COLO668 (cell line): ENCODE measurements around the gene MAT2B.

Experiments used
- DNase-seq: peaks from one replicate; lab custom pipeline; 2025; ENCODE audit not compliant: unreplicated experiment; lab: John Stamatoyannopoulos, UW

The MAT2B gene

DNA sequence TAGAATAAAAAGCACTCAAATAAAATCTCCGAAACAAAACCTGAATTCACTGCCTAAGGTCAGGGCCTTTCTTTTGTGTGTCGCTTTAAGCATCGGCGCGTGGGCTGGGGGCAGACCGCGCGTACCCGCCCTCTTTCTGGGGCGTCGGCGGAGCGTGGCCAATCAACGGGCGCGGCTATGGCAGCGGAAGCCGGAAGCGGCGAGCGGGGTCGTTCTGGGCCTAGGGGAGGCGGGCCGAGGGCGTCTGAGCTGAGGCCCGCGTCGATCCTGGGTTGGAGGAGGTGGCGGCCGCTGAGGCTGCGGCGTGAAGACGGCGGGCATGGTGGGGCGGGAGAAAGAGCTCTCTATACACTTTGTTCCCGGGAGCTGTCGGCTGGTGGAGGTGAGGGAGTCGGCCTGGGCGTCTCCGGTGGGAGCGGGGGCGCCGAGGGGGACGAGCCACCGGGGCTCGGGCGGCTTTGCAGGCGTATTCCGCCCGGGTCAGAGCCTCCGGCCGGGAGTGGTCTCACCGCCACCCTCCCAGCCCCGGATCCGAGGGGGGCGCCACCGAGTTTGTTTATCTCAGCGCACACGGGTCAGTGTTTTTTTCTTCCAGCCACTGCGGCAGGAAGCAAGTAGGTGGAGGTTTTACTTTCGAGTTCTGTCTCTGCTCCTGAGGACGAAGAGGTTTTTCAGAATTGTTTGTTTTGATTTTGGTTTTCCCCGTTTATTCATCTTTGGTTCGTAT lies at the start of gene MAT2B:
Gene MAT2B, plus strand, starts transcription at position 252 of the 727 bp plus-strand sequence. Its CDS starts 68 bp downstream, at position 320.
- DNase-seq, result peak; percentile 89

DNA sequence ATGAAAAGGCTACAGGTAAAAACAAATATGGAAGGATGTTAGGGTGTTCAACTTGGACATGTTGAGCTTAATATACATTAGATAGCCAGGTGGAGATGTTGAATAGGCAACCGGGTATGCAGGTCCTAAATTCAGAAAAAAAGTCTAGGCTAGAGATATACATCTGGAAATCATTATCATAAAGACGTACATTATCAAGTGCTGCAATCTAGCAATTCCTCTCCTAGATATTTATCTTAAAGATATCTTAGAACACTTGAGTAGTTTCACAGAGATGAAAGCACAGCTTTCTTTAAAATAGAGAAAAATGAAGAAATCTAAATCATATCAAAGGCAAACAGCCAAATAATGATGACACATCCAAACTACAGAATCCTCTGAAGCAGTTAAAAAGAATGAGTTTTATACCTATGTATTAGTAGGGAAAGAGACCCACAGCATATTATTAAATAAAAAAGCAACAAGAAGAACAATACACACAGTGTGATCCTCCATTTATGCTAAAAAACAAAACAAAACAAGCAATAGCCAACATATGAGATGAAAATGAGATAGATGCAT lies 49.3 kb upstream of the MAT2B start:
- DNase-seq, result no peak

DNA sequence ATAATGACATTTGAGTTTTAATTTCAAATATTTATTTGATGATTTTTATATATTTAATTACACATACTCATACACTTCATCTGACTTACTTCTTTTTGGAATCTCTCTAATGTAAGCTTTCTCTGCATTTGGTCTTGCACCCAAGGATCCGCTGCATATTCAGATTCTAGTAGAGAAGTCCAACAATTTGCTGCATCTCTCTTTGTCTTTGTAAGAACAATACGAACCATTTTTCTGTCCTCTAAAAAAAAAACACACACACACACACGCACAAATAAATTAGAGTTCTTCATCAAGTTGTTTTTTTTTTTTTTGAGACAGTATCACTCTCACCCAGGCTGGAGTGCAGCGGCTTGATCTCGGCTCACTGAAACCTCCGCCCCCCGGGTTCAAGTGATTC lies 48.6 kb upstream of the MAT2B start:
- no peak for DNase-seq

DNA sequence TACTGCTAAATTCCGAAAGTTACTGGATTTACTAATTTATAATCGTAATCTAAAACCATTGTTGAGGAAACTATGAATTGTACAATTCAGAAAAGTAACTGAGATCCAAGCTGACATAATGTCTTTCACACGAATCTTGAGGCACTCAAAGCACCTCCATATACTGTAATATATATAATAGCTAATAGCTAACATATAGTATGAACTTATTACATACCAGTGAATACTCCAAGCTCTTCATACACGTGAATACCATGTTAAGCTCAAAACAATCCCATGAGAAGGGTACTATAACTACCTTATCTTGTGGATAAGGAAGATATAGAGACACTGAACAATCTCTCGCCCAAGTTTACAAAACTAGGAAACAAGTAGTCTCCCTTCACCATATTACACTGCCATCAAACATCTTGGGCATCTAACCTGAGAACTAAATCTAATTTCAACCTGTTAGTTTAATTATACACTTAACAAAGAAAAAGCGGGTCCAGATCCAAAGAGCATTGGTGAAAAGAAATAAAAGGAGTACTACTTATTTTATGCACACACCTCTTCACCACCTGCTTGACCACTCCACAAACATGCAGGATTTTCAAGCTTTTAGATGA lies 46.5 kb upstream of the MAT2B start:
- DNase-seq, result no peak

DNA sequence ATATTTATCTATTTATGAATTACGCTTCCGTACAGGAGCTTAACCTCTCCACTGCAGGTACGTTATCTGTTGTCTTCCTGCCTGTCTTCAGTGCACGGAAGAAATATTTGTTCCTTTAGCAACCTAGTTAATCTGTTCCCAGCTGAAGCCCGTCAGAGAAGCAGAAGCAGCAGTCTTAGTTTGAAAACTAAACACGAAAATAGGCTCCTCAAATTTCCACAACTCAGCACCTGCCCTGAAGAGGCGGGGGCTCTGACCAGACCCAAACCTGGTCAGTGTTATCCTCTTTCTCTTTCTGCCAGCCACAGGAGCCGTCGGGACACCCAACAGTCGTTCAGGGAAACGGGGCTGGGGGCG lies 46.0 kb upstream of the MAT2B start:
- no peak for DNase-seq

DNA sequence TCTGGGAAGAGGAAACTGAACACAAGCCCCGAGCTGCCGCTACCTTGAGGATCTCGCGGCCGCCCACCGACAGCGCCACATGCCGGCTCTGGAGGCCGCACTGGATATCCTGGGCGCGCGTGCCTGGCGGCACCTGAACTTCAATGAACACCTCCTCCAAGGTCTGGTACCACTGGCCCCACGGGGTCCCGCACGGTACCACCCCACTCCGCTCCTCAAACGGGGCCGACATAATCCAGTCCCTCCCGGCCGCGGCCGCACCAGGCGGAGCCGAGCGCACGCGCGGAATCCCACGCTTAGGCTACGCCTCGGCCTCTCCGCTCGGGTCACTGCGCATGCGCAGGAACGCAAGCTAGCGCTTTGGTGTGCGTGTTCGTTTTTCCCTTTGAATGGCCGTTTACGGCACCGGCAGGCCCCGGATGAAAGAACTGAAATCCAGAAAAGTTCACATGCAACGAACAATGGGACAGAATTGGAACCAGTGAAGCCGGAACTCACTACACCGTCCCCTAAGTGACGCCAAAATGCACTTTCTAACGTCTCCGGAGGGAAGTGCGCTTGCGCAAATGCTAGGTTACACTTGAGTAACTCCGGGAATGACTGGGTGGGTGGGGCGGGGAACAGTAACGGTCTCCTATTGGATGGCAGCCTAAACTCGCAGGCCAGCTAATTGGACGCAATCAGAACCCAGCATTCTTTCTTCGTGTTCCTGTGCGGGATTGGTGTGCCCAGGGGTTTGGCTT lies 45.4 kb upstream of the MAT2B start, which contains the start of gene NUDCD2:
Gene NUDCD2, minus strand, starts transcription at position 284 of the 743 bp plus-strand sequence. Its CDS starts 52 bp downstream, at position 232.
- DNase-seq, result peak; percentile 88

DNA sequence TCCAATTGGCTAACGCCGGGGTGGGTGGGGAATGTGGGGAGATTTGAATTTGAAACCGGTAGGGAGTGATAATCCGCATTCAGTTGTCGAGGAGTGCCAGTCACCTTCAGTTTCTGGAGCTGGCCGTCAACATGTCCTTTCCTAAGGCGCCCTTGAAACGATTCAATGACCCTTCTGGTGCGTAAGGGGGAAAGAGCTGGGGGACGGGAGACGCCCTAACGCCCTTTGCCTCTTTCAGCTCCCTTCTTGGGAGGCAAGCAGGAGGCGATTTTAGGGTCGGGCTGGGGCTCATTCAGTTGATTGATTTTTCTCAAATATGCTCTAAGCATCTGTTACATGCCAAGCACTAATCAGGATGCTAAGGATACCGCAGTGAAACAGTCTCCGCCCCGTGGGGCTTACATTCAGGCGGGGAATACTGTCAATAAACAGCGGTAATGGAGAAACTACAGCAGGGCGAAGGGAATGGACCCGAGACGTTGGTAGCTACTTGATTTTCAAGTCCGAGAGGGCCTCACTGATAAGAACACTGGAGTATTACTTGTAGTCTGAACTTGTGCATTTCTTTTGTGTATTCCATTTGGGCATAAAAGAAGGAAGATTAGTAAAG lies 44.8 kb upstream of the MAT2B start, which contains the start of gene HMMR:
Gene HMMR, plus strand, starts transcription at position 71 of the 610 bp plus-strand sequence. Its CDS starts 61 bp downstream, at position 132.
- DNase-seq, result peak; percentile 36

DNA sequence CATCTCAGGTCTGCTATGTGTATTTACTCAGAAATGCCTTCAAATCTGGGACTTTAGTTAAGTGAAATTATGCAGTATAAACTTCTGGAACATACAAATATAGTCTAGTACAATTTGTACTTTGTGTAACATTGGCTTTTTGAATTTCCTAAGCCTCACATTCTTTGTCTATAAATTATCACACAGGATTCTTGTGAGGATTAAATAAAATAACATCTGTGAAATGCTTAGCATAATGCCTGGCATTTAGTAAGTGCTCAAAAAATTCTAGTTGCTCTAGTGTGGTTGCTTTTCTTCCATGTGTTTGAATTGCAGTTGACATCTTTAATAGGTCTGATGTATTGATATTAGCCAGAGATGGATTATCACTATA lies 42.4 kb upstream of the MAT2B start:
- DNase-seq, result no peak

DNA sequence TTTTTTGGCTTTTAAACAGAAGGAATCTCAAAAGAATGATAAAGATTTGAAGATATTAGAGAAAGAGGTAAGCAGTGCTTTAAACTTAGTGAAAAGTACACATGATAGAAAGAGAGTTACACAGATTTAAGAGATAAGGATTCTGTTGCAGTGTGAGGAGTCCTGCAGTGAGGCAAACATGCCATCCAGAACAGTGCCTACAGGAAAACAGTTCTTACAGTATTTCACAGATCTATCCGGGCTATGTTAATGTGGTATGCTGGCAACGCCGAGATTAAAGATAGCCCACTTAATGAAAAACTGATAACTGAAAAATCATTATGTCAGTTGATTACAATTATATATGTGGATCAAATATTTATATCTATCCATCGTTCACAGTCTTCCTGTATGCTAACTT lies 37.7 kb upstream of the MAT2B start:
- DNase-seq, result no peak

DNA sequence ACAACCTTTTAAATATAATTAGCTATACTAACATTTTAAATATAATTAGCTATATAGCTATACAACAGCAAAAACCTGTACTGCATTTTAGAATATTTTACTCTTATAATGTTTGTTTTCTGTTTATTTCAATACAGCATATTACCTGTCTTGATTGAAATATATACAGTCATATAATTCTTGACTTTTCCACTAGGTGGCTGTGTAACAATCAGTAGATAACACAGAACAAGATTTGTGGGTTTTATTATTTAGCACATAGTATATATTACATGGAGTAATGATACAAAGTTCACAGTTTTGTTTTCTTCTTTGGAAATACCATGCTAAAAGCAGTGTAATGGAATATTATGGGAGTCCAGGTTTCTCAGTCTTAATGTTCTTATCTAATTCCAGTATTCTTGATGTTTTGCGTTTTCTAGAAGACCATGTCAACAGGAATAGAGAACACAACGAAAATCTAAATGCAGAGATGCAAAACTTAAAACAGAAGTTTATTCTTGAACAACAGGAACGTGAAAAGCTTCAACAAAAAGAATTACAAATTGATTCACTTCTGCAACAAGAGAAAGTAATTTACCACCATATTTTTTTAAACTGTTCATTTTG lies 31.7 kb upstream of the MAT2B start:
- DNase-seq, result no peak

DNA sequence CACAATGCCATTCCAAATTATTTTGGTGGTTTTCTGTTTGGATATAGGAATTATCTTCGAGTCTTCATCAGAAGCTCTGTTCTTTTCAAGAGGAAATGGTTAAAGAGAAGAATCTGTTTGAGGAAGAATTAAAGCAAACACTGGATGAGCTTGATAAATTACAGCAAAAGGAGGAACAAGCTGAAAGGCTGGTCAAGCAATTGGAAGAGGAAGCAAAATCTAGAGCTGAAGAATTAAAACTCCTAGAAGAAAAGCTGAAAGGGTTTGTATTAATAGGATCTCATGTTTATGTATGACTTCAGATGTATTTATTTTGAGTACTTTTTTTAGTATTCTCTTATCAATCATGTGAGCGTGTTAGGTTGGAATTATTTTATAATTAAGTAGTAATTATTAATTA lies 30.0 kb upstream of the MAT2B start:
- no peak for DNase-seq

DNA sequence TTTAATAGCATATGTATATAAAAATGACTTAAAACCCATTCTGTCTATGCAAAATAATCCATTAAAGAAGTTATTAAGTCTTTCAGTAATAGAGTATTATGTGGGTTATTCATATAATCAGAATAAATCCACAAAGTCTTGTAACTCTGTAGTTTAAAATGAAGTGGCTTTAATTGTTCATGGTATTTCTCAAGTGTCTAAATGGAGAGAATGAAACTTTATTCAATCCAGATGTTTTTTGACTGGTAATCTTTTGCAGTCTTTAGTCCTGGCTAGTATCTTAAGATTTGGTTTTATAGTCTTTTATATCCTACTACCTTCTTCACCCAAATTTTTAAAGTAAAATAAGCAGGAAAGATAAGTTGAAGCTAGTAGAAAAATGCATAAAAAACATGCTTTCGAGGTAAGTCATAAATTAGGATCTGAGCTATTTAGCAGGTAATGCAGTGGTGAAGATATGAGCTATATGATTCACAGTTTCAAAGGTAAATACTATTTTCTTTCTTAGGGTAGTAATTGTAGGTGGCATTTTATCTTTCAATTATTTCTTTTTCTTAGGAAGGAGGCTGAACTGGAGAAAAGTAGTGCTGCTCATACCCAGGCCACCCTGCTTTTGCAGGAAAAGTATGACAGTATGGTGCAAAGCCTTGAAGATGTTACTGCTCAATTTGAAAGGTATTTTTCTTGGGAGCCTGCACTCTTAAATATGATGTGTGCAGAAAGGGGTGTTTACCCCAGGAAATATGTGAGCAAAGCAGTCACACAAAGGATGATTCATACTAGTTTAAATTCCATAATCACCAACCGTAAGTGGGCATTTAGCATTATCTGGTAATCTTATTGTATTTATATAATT lies 27.1 kb upstream of the MAT2B start:
- no peak for DNase-seq

DNA sequence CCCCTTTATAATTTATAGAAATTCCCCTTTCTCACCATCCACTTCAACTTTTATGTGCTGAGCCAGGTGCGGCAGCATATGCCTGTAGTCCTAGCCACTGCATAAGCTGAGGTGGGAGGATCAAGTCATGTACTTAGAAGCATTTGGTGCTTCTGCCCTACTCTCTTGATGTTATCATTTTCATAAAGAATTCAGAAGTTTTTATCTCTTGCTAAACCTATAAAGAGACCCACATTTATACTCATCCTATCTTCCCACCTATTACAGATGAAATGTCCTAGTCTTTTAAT lies 26.5 kb upstream of the MAT2B start:
- DNase-seq, result no peak

DNA sequence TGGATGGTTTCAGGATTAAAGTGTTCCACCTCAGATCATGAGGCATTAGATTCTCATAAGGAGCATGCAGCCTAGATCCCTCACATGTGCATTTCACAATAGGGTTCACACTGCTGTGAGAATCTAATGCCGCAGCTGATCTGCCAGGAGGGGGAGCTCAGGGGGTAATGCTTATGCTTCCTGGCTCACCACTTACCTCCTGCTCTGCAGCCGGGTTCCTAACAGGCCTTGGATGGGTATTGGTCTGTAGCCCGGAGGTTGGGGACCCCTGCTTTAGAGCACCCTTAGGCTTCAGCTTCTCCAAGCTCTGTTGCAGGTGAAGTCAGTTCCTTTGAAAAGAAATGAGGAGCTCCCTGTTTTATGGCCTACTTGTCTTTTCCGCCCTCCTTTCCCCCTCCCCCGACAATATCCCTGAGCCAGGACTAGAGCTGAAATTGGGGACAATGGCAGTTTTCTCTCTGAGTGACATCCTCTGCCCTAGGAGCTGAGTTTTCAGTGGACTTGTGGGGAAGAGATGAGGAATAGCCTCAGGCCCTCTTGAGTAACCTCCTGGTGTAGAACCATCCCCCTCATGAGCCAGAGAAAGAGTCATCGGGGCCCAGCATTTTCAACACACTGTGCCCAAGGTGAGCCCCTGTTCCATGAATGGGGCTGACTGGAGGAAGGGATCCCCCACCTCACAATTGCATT lies 16.2 kb upstream of the MAT2B start:
- no peak for DNase-seq

DNA sequence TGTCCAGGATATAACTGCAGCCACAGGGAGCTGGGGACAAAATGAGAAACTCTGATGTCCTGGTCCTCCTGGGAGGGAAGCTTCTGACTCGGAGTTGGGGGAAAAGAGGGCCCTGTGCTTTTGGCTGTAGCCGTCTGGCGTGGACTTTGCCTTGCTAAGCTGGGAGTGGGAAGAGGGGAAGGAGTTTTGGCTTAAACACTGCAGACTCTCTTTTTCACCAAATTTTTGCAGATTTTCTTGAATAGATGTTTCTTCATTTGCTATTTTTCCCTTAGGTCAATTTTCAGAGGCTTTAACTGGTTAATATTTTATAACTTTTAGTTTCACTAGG lies 15.7 kb upstream of the MAT2B start:
- no peak for DNase-seq

DNA sequence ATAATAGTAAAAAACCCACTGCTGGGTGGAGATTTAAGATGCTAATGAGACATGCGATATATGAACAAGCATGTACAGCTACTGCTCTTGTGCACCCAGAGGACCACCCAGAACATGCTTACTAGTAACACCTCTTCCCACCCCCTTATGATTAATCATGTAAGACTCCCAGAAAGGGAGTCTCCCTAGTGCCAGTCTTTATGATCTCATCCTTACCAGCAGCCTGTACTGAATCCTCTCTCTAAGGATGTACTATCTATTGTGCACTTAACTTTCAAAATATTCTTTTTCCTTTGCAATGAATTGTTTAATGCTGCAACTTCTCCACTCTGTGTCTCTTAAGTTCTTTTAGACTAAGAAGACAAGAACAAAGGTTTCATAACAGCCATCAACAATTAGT lies 9.1 kb upstream of the MAT2B start:
- no peak for DNase-seq

DNA sequence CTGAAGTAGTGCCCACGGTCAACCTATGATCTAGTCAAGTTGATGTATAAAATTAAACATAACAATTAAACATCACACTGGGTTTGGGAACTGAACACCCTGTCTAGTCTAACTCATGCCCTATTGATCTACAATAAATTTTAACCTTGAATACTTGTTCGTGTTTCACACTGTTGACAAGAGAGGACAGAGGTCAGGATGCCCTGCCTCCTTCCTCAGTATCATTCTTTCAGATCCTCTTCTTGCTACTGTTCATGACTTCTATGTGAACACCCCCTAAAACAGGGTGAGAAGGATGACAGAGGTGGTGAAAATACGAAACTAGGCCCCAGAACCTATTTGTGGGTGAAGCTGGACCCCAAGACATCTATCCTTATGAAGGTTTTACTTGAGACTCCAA lies 8.1 kb upstream of the MAT2B start:
- no peak for DNase-seq

DNA sequence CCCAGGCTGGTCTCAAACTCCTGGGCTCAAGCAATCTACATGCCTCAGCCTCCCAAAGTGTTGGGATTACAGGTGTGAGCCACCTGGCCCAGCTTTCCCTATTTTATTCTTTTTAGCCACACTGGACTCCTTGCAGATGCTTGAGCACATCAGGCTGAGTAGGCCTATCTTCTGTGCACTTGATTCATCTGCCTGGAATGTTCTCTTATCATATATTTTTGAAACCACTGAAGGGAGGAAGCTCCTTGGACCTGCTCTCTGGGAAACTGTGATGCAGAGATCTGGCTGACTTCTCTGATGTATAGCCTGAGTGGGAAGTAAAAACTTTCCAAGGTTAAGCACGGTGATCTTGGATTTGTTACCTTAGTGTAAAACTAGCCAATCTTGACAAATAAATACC lies 6.5 kb upstream of the MAT2B start:
- DNase-seq, result no peak

DNA sequence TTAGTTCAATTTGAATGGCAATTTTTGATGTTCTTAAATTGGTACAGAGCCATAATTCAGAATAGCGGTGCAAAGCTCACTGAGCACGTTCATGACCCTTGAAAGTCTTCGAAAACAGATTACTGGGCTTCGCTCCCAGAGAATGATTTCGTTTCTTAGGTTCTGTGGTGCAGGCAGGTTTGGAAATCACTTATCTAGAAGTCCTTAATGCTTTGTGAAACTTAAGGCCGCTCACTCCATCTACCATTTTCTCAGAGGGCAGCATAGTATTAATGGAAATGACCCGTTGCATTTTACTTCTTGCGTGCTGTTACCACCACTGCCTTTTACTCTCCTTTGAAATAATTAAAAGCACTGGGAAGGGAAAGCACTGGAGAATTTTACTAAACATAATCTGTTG lies 2.9 kb upstream of the MAT2B start:
- DNase-seq, result no peak
